ENCODE data around the gene UPK3BL1.
"Not testable (repeated sequence)": the region's sequence is repeated elsewhere in the genome, so short reads cannot be mapped to it uniquely, and the experiment has no call there.

DNA sequence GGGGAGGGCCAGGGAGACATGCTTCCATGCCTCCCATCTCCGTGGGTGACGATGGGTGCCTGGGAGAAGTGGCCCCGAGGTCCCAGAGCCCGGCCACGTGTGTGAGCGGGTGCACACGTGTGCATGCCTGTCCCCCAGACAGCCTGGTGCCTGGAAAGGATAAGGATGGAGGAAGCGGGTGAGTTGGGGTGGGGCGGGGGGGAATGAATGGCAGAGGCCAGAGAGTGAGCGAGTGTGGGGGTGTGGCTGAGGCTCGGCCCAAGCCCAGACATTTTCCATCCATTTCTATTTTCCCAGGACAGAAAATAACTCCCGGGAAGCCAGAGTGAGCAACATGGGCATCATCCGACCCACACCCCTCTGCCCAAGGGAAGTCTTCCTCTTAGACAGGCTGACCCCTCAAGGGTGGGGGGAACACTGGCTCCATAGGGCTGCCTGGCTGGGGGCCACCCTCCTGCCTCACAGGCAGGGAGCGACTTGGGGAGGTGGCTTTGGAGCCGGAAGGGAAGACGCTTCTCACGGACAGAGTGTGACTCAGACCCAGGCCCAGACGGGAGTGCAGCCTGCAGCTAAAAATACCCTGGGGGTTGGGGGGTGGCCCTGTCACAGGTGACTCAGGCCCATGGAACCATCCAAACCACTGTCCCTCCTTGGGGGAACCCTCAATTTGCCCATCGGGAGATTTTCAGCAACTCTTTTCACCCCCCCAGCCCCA, 38.0 kb downstream of the UPK3BL1 start:
- TF ChIP-seq CTCF, POLR2A (IDR thresholded peaks at IDR 0.05): not testable (repeated sequence)
